GM18507 (cell line): Measurements from ENCODE around the gene SMURF1.
"Not testable (repeated sequence)": the region's sequence is repeated elsewhere in the genome, so short reads cannot be mapped to it uniquely, and the experiment has no call there.

Source experiments
- DNase-seq: peaks from one replicate; pipeline ENCODE4 v3.0.0; 2011; ENCODE audit warnings: low read depth; ENCODE audit not compliant: insufficient read length; ENCODE audit errors: extremely low spot score
- FAIRE-seq: peaks from 2 replicates; lab custom pipeline; 2011; peaks lifted over from hg19 to GRCh38; lab: Jason Lieb, UNC

Gene SMURF1

GRCh38 chr7:99143853-99144672, at the start of gene SMURF1:
Gene SMURF1 (minus strand): TSS chr7:99144108. CDS start chr7:99143780, 328 bp downstream.
- FAIRE-seq (peak; percentile 48), DNase-seq (peak; percentile 54)

GRCh38 chr7:99191869-99192596, 48.1 kb upstream of the SMURF1 start:
- FAIRE-seq (peak; percentile 80), DNase-seq (peak; percentile 28)

GRCh38 chr7:99190359-99191009, 46.6 kb upstream of the SMURF1 start:
- FAIRE-seq (peak; percentile 69), DNase-seq (peak; percentile 15)

- DNase-seq: no peak
- FAIRE-seq: no peak
Measured at GRCh38 chr7:99189222-99189621, 45.3 kb upstream of the SMURF1 start.

GRCh38 chr7:99188221-99188620, 44.3 kb upstream of the SMURF1 start:
- FAIRE-seq (no peak), DNase-seq (no peak)

- DNase-seq (no peak), FAIRE-seq (no peak)
Measured at GRCh38 chr7:99184532-99185218, 40.8 kb upstream of the SMURF1 start.

- DNase-seq (no peak), FAIRE-seq (no peak)
Measured at GRCh38 chr7:99180067-99180650, 36.3 kb upstream of the SMURF1 start.

- FAIRE-seq (no peak), DNase-seq (no peak)
Measured at GRCh38 chr7:99177165-99177564, 33.3 kb upstream of the SMURF1 start.

GRCh38 chr7:99173787-99174186, 29.9 kb upstream of the SMURF1 start:
- no peak for DNase-seq
- no peak for FAIRE-seq

- DNase-seq (no peak), FAIRE-seq (no peak)
Measured at GRCh38 chr7:99171731-99172130, 27.8 kb upstream of the SMURF1 start.

- DNase-seq: no peak
- FAIRE-seq: no peak
Measured at GRCh38 chr7:99170730-99171074, 26.8 kb upstream of the SMURF1 start.

- FAIRE-seq: no peak
- DNase-seq: no peak
Measured at GRCh38 chr7:99170065-99170729, 26.3 kb upstream of the SMURF1 start.

- FAIRE-seq: no peak
Measured at GRCh38 chr7:99167072-99167471, 23.2 kb upstream of the SMURF1 start.

GRCh38 chr7:99165816-99166215, 21.9 kb upstream of the SMURF1 start:
- FAIRE-seq: no peak
- DNase-seq: no peak

More at GRCh38 chr7:99167072-99167471, 23.2 kb upstream of the SMURF1 start:
- no peak for DNase-seq

- not testable (repeated sequence) for DNase-seq, FAIRE-seq
Measured at GRCh38 chr7:99163669-99164068, 19.8 kb upstream of the SMURF1 start.

GRCh38 chr7:99156649-99157048, 12.7 kb upstream of the SMURF1 start:
- DNase-seq: no peak
- FAIRE-seq: no peak

GRCh38 chr7:99155211-99155610, 11.3 kb upstream of the SMURF1 start:
- FAIRE-seq: no peak
- no peak for DNase-seq

- no peak for FAIRE-seq
- DNase-seq: no peak
Measured at GRCh38 chr7:99146979-99147378, 3.1 kb upstream of the SMURF1 start.

GRCh38 chr7:99143521-99143852, 421 bp downstream of the SMURF1 start:
- FAIRE-seq (no peak), DNase-seq (no peak)
